Measurements from ENCODE around the gene GRAMD1B.

GRCh38 chr11:123537726-123538125, 107.7 kb downstream of the GRAMD1B start:
- no peak for TF ChIP-seq CTCF (IDR thresholded peaks at IDR 0.05)
- TF ChIP-seq POLR2A (IDR thresholded peaks at IDR 0.05) = no peak
